Ovary (tissue), 3 donors: ENCODE data around the gene TRA2A.

Experiments used
- CTCF ChIP-seq, 3 donors: fragments of 450-650 bp in 2 of 3; fragments of 200-600 bp in 1 of 3; IDR thresholded peaks; one replicate each; pipeline versions ENCODE4 v1.5.1 to v1.8.0; 2016 to 2022; ENCODE audit warnings: antibody characterized with exemption in 3 of 3, mild to moderate bottlenecking in 1 of 3
- POLR2A ChIP-seq: fragments of 450-650 bp; IDR thresholded peaks from one replicate; pipeline ENCODE4 v1.6.1; 2017; ENCODE audit warnings: antibody characterized with exemption, mild to moderate bottlenecking, moderate library complexity
- donor health status: DM: no; HTN: no; CAD: no.

- TF ChIP-seq CTCF (IDR thresholded peaks at IDR 0.05) (no peak), POLR2A (no peak)
Measured at GRCh38 chr7:23558303-23558702, 26.5 kb upstream of the TRA2A start.
